K562 (cell line): Measurements from ENCODE around the gene NDUFS8. TPM values are rescaled to one million over a fixed set of nuclear protein-coding genes. Genes with fewer than 3 reads are reported as not detected.

Experiments
- ARHGAP35 ChIP-seq: fragments of 450-650 bp; IDR thresholded peaks from 2 replicates; pipeline ENCODE4 v1.6.1; 2018; ENCODE audit not compliant: partially characterized antibody
- DDX20 ChIP-seq: fragments of 450-650 bp; IDR thresholded peaks from 2 replicates; pipeline ENCODE4 v1.6.1; 2016; ENCODE audit warnings: missing genetic modification characterization, low read depth, mild to moderate bottlenecking, missing compliant biosample characterization, moderate library complexity
- EHMT2 ChIP-seq: fragments of 450-650 bp; IDR thresholded peaks from 2 replicates; pipeline ENCODE4 v1.6.1; 2018; ENCODE audit warnings: antibody characterized with exemption
- FIP1L1 ChIP-seq: fragments of 200-400 bp; formaldehyde crosslinking; IDR thresholded peaks from 2 replicates; pipeline ENCODE4 v1.6.1; 2018; ENCODE audit warnings: mild to moderate bottlenecking, low read depth, low read length; ENCODE audit not compliant: poor library complexity, severe bottlenecking
- HBP1 ChIP-seq: fragments of 450-650 bp; formaldehyde crosslinking; IDR thresholded peaks from 2 replicates; pipeline ENCODE4 v1.4.0; 2022; ENCODE audit warnings: missing genetic modification characterization
- HDAC2 ChIP-seq: fragments of 450-650 bp; IDR thresholded peaks from 2 replicates; pipeline ENCODE4 v1.6.1; 2016; ENCODE audit warnings: mild to moderate bottlenecking
- KDM5B ChIP-seq: fragments of 200-600 bp; sonication (generic); IDR thresholded peaks from 2 replicates; pipeline ENCODE4 v1.6.1; 2012; ENCODE audit warnings: low read depth, mild to moderate bottlenecking, moderate library complexity, low read length, control low read depth, inconsistent platforms; ENCODE audit not compliant: insufficient replicate concordance
- MCM2 ChIP-seq: fragments of 450-650 bp; IDR thresholded peaks from 2 replicates; pipeline ENCODE4 v1.6.1; 2017; ENCODE audit warnings: low read depth, mild to moderate bottlenecking
- NBN ChIP-seq: fragments of 450-650 bp; IDR thresholded peaks from 2 replicates; pipeline ENCODE4 v1.6.1; 2016; ENCODE audit warnings: low read depth, mild to moderate bottlenecking
- NONO ChIP-seq, 2 experiments: fragments of 200-400 bp in 1 of 2; fragments of 450-650 bp in 1 of 2; formaldehyde crosslinking in 1 of 2; IDR thresholded peaks; 2 replicates each; pipeline ENCODE4 v1.6.1; 2017; ENCODE audit warnings: low read depth in 2 of 2, mild to moderate bottlenecking in 2 of 2, moderate library complexity in 2 of 2, low read length in 1 of 2
- NR2C1 ChIP-seq, 2 experiments: fragments of 450-650 bp; IDR thresholded peaks; 2 replicates each; pipeline ENCODE4 v1.6.1; 2017; ENCODE audit warnings: mild to moderate bottlenecking in 2 of 2, antibody characterized with exemption in 1 of 2, inconsistent platforms in 1 of 2, missing compliant biosample characterization in 1 of 2, missing genetic modification characterization in 1 of 2
- PHF21A ChIP-seq: fragments of 450-650 bp; IDR thresholded peaks from 2 replicates; pipeline ENCODE4 v1.6.1; 2017; ENCODE audit warnings: low read depth, borderline replicate concordance
- PML ChIP-seq: IDR thresholded peaks from 2 replicates; pipeline ENCODE4 v1.6.1; 2012; ENCODE audit warnings: low read length, inconsistent platforms
- TCFL5 ChIP-seq: fragments of 250-450 bp; sonication (Bioruptor Pico); conservative IDR thresholded peaks from 2 replicates; pipeline ENCODE4 v1.6.1; 2021; ENCODE audit warnings: mild to moderate bottlenecking, moderate library complexity, matching md5 sums
- ZNF431 ChIP-seq: sonication (generic); formaldehyde crosslinking; IDR thresholded peaks from 2 replicates; pipeline ENCODE4 v1.8.0; 2022; ENCODE audit warnings: mild to moderate bottlenecking, missing genetic modification reagents
- ZNF609 ChIP-seq: sonication (generic); formaldehyde crosslinking; IDR thresholded peaks from 2 replicates; pipeline ENCODE4 v1.8.1; 2023; ENCODE audit warnings: missing genetic modification reagents, mild to moderate bottlenecking, borderline replicate concordance
- polyA plus RNA-seq, 8 experiments: library from polyadenylated mRNA; depleted of rRNA in 4 of 8; stranded (reverse) in 5 of 8; unstranded in 3 of 8; fragments of >200 nt; fragmentation: Nextera tagmentation in 2 of 8; fragmentation: Illumina TruSeq in 1 of 8; extraction: Ambion mirVana in 2 of 8; extraction: Trizol in 1 of 8; gene quantifications; 2 replicates each; pipeline versions ENCODE4 v1.2.1 to v1.2.3, GENCODE V29; 2011 to 2014; ENCODE audit warnings: inconsistent platforms in 1 of 8, missing spikeins in 1 of 8
- total RNA-seq, 7 experiments: library from RNA; depleted of rRNA in 6 of 7; stranded (reverse); fragments of >200 nt in 6 of 7; fragmentation: Illumina TruSeq in 2 of 7; extraction: Trizol in 2 of 7; gene quantifications; 2 replicates each; pipeline versions ENCODE4 v1.2.1 to v1.2.3, GENCODE V29; 2011 to 2021; ENCODE audit warnings: low replicate concordance in 1 of 7
- TF ChIP-seq, protein P1 (sequence below): fragments of 450-650 bp; IDR thresholded peaks from 2 replicates; pipeline ENCODE4 v1.6.1; 2018; ENCODE audit not compliant: partially characterized antibody

The NDUFS8 gene
- total and polyA plus RNA-seq, 9 of the 15 experiments (the other 6 are each of a cell fraction or from before 2014, with no cell fraction given), result 36.5 to 351 (median 101) TPM

DNA sequence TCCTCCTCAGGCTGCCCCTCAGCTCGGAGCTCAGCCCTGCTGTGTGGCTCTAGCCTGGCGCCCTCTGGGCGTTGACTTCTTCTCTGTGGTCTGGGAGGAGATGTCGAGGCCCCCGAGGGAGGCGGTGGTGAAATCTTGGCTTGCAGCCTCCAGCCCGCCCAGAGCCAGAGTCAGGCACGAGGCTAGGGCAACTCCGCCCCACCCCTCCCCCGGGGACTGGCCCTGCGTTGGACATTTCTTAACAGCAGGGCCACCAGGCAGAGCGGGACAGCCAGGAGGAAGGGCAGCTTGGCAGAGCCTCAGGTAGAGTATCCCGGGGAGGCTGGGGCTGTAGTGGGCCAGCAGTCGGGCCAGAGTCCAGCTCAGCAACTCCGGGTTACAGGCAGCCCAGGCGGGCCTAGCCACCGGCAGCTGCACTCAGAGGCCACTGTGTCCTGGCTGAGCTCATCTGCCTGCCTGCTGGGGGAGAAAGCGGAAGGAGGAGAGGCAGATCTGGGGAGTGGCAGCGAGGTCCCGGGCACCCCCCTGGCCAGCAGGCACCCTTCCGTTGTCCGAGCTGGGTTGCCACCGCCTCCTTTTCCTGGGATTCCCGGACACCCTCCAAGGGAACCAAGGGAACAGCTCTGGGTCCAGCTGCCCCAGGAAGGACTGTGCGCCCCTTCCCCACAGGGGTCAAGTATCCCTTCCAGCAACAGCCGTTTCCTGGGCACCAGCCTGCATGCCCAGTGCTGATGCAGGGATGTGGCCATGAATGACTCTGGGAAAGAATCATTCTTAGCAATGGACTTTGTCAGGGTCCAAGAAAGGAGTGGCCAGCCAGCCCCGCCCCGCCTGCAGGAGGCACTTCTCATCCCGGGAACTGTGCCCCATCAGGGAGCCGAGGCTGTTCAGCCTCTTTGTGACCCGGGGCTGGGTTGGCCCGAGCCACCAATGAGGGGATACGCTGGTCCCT, 20.1 kb upstream of the NDUFS8 start, which contains the start of gene ALDH3B1 (continued):
- TF ChIP-seq HBP1 (CRISPR knock-in tag) (no peak), DDX20 (no peak), KDM5B (no peak), ZNF431 (CRISPR knock-in tag) (no peak), EHMT2 (no peak), ZNF609 (CRISPR knock-in tag) (no peak), NONO (IDR thresholded peaks at IDR 0.05; ENCODE audit: low read depth in 2 of 2, low read length in 1 of 2) (0 out of 4 replicates have a peak, but pooled peaks of 1 of the 2 experiments have one; percentile 26), NR2C1 (IDR thresholded peaks at IDR 0.05) (no peak), NR2C1 (tag; IDR thresholded peaks at IDR 0.05) (no peak), NBN (no peak), PML (no peak), PHF21A (no peak), HDAC2 (no peak), FIP1L1 (no peak), MCM2 (no peak), ARHGAP35 (no peak), TCFL5 (CRISPR knock-in tag) (no peak)
- TF ChIP-seq, protein P1, sequence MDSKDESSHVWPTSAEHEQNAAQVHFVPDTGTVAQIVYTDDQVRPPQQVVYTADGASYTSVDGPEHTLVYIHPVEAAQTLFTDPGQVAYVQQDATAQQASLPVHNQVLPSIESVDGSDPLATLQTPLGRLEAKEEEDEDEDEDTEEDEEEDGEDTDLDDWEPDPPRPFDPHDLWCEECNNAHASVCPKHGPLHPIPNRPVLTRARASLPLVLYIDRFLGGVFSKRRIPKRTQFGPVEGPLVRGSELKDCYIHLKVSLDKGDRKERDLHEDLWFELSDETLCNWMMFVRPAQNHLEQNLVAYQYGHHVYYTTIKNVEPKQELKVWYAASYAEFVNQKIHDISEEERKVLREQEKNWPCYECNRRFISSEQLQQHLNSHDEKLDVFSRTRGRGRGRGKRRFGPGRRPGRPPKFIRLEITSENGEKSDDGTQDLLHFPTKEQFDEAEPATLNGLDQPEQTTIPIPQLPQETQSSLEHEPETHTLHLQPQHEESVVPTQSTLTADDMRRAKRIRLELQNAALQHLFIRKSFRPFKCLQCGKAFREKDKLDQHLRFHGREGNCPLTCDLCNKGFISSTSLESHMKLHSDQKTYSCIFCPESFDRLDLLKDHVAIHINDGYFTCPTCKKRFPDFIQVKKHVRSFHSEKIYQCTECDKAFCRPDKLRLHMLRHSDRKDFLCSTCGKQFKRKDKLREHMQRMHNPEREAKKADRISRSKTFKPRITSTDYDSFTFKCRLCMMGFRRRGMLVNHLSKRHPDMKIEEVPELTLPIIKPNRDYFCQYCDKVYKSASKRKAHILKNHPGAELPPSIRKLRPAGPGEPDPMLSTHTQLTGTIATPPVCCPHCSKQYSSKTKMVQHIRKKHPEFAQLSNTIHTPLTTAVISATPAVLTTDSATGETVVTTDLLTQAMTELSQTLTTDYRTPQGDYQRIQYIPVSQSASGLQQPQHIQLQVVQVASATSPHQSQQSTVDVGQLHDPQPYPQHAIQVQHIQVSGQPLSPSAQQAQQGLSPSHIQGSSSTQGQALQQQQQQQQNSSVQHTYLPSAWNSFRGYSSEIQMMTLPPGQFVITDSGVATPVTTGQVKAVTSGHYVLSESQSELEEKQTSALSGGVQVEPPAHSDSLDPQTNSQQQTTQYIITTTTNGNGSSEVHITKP, result peak; percentile 26
